Endothelial cell of umbilical vein (primary cell): ENCODE results near the gene ATXN2. TPM values are rescaled to one million over a fixed set of nuclear protein-coding genes. Genes with fewer than 3 reads are reported as not detected.
"Not testable (repeated sequence)": the region's sequence is repeated elsewhere in the genome, so short reads cannot be mapped to it uniquely, and the experiment has no call there.

Experiments
- BruUV-seq: library from RNA; stranded (reverse); fragments of 400-500 nt; replicated peaks from 2 replicates; lab custom pipeline; 2021; lab: Mats Ljungman, UMichigan
- CTCF ChIA-PET: fragments of 300-600, 350-600 bp; sonication (Branson Sonifier 250); formaldehyde crosslinking; loops from one replicate; lab custom pipeline; 2021; ENCODE audit warnings: antibody characterized with exemption, inconsistent platforms; lab: Charles Lee
- POLR2A ChIA-PET: fragments of 300-600, 350-600 bp; sonication (Branson Sonifier 250); formaldehyde crosslinking; loops from one replicate; lab custom pipeline; 2021; ENCODE audit warnings: antibody characterized with exemption, inconsistent platforms; lab: Charles Lee
- DNase-seq: peaks from one replicate; pipeline ENCODE4 v3.0.0-alpha.2; 2011; ENCODE audit warnings: low read depth, low spot score
- FAIRE-seq: peaks from 2 replicates; lab custom pipeline; 2011; peaks lifted over from hg19 to GRCh38; lab: Jason Lieb, UNC
- H2AFZ ChIP-seq: 2 replicates; pipeline ENCODE4 v1.6.0; 2012; ENCODE audit warnings: low read depth, low read length, control low read depth, inconsistent platforms
- H3K27ac ChIP-seq: 2 replicates; pipeline ENCODE4 v1.5.1; 2011; ENCODE audit warnings: low read depth, mild to moderate bottlenecking, control low read depth, low read length, moderate library complexity; ENCODE audit not compliant: insufficient read depth
- H3K27me3 ChIP-seq, 2 experiments: 2 replicates each; pipeline versions ENCODE4 v1.6.0 to v1.6.1; 2011; ENCODE audit warnings: low read length in 2 of 2, mixed read lengths in 1 of 2; ENCODE audit not compliant: control insufficient read depth in 2 of 2, insufficient read depth in 2 of 2
- H3K36me3 ChIP-seq, 2 experiments: 2 replicates in 1 of 2; 3 replicates in 1 of 2; pipeline ENCODE4 v1.5.1; 2011; ENCODE audit warnings: low read length in 2 of 2, mild to moderate bottlenecking in 1 of 2, moderate library complexity in 1 of 2; ENCODE audit not compliant: control insufficient read depth in 2 of 2, insufficient read depth in 2 of 2; ENCODE audit errors: extremely low read depth in 1 of 2
- H3K4me1 ChIP-seq: 3 replicates; pipeline ENCODE4 v1.5.1; 2011; ENCODE audit warnings: mild to moderate bottlenecking, low read length; ENCODE audit not compliant: control insufficient read depth, insufficient read depth; ENCODE audit errors: extremely low read depth
- H3K4me2 ChIP-seq: 2 replicates; pipeline ENCODE4 v1.6.1; 2011; ENCODE audit warnings: low read length, control low read depth, mixed read lengths; ENCODE audit not compliant: insufficient read depth
- H3K4me3 ChIP-seq, 3 experiments: fragments of 200-600 bp in 1 of 3; sonication (generic), shearing (Covaris generic) in 1 of 3; replicated peaks in 1 of 3; 2 replicates each; pipeline ENCODE4 v1.5.1; 2011 to 2016; ENCODE audit warnings: control low read depth in 3 of 3, low read length in 3 of 3, mild to moderate bottlenecking in 2 of 3, inconsistent platforms in 1 of 3, low read depth in 1 of 3, moderate library complexity in 1 of 3; ENCODE audit not compliant: insufficient read depth in 1 of 3
- H3K79me2 ChIP-seq: 2 replicates; pipeline ENCODE4 v1.6.0; 2012; ENCODE audit warnings: low read length, inconsistent platforms; ENCODE audit not compliant: control insufficient read depth, insufficient read depth
- H3K9ac ChIP-seq: replicated peaks from 2 replicates; pipeline ENCODE3; 2011; ENCODE audit warnings: low read length, control low read depth; ENCODE audit not compliant: insufficient read depth; ENCODE audit errors: extremely low read depth
- H3K9me1 ChIP-seq: replicated peaks from 3 replicates; pipeline ENCODE4 v1.6.0; 2011; ENCODE audit warnings: mild to moderate bottlenecking, low read length; ENCODE audit not compliant: control insufficient read depth, insufficient read depth; ENCODE audit errors: extremely low read depth
- H3K9me3 ChIP-seq: replicated peaks from 2 replicates; pipeline ENCODE4 v1.5.1; 2012; ENCODE audit warnings: low read length, inconsistent platforms; ENCODE audit not compliant: control insufficient read depth, insufficient read depth
- H4K20me1 ChIP-seq: replicated peaks from 2 replicates; pipeline ENCODE3; 2011; ENCODE audit warnings: mild to moderate bottlenecking, low read length; ENCODE audit not compliant: control insufficient read depth, insufficient read depth; ENCODE audit errors: extremely low read depth
- EZH2 ChIP-seq: IDR thresholded peaks from 2 replicates; pipeline ENCODE4 v1.6.1; 2012; ENCODE audit warnings: borderline replicate concordance, low read depth, mild to moderate bottlenecking, moderate library complexity, low read length, inconsistent platforms; ENCODE audit not compliant: severe bottlenecking
- FOS ChIP-seq: IDR thresholded peaks from 2 replicates; pipeline ENCODE4 v1.6.1; 2011; ENCODE audit warnings: mild to moderate bottlenecking, low read length, moderate library complexity, borderline replicate concordance; ENCODE audit not compliant: insufficient read depth
- GATA2 ChIP-seq: IDR thresholded peaks from 2 replicates; pipeline ENCODE4 v1.7.0; 2011; ENCODE audit warnings: low read depth, mild to moderate bottlenecking, moderate library complexity, mixed read lengths, low read length; ENCODE audit not compliant: insufficient read length, insufficient read depth
- JUN ChIP-seq: IDR thresholded peaks from 2 replicates; pipeline ENCODE4 v1.6.1; 2011; ENCODE audit warnings: borderline replicate concordance, low read depth; ENCODE audit not compliant: insufficient read length, insufficient read depth
- MYC ChIP-seq: IDR thresholded peaks from one replicate; pipeline ENCODE4 v1.6.1; 2011; ENCODE audit warnings: mild to moderate bottlenecking, low read depth, low read length
- POLR2A ChIP-seq: IDR thresholded peaks from 2 replicates; pipeline ENCODE4 v1.6.1; 2012; ENCODE audit warnings: low read depth, mild to moderate bottlenecking, control low read depth, low read length
- POLR2AphosphoS5 ChIP-seq: IDR thresholded peaks from 2 replicates; pipeline ENCODE4 v1.6.1; 2012; ENCODE audit warnings: low read depth, mild to moderate bottlenecking, control low read depth, low read length, moderate library complexity; ENCODE audit not compliant: insufficient read depth
- dilution Hi-C: fragments of 300-500 bp; cut with MboI; formaldehyde crosslinking; loops from one replicate; pipeline ENCODE4 v1.15.0; 2019; ENCODE audit warnings: low sequenced_read_pairs; ENCODE audit not compliant: extremely low pct_ligation_motif_present
- intact Hi-C: fragments of 100-400 bp; cut with micrococcal nuclease; formaldehyde crosslinking; loops from one replicate; pipeline ENCODE4 v1.10.0; 2022
- polyA plus RNA-seq, 4 experiments: library from polyadenylated mRNA; depleted of rRNA in 3 of 4; stranded (reverse) in 3 of 4; unstranded in 1 of 4; fragments of >200 nt; gene quantifications; 2 replicates each; pipeline versions ENCODE4 v1.2.1 to v1.2.3, GENCODE V29; 2011 to 2012; ENCODE audit warnings: missing spikeins in 1 of 4
- total RNA-seq: library from RNA; stranded (reverse); gene quantifications from 2 replicates; pipeline ENCODE4 v1.2.3, GENCODE V29; 2021
- TF ChIP-seq, protein P1 (sequence below): IDR thresholded peaks from 2 replicates; pipeline ENCODE4 v1.6.1; 2011; ENCODE audit not compliant: insufficient read depth, insufficient read length
- TF ChIP-seq, protein P2 (sequence below), 2 donors: IDR thresholded peaks; 1 replicate in 1 of 2; 2 replicates in 1 of 2; pipeline ENCODE4 v1.5.1; 2011; ENCODE audit warnings: low read length in 2 of 2, mild to moderate bottlenecking in 2 of 2, moderate library complexity in 2 of 2, control low read depth in 1 of 2, inconsistent platforms in 1 of 2, low read depth in 1 of 2; ENCODE audit not compliant: insufficient read depth in 1 of 2; ENCODE audit errors: extremely low read depth in 1 of 2

Gene ATXN2
- total and polyA plus RNA-seq, 2 donors (not counting 3 experiments of a cell fraction or from before 2014, with no cell fraction given), result 58.9 to 86.7 TPM

DNA sequence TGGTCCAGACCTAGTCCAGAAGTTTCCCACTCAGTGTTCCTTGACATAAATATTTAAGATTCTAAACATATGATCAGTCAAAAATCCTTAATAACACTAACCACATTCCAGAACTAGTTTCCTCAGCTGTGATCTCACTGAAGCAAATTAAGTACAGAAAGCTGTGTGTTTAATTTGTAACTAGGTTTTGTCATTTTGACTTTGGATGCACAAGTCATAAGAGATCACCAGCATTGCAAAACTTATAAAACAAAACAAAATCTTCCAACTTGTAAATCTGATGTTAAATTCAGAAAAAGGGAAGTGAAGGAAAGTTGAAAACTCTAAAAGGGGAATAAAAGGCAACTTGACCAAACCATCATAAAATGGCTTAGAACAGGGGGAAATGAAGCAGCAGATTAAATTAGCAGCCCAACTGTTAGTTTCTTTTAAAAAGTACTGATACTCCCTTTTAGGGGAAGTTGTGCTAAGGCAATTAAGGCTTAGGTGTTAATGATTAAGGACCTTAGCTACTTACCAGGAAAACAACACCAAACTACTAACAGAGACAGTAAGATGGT is 136.8 kb downstream of the ATXN2 start:
- CTCF ChIA-PET, result interaction anchor here (0.7 to 3.9 kb wide), 5 partner anchors 9 to 65 kb away, joined by 3 to 23 read pairs (median 4); no protein-coding TSS in a partner anchor
- DNase-seq, result no peak

DNA sequence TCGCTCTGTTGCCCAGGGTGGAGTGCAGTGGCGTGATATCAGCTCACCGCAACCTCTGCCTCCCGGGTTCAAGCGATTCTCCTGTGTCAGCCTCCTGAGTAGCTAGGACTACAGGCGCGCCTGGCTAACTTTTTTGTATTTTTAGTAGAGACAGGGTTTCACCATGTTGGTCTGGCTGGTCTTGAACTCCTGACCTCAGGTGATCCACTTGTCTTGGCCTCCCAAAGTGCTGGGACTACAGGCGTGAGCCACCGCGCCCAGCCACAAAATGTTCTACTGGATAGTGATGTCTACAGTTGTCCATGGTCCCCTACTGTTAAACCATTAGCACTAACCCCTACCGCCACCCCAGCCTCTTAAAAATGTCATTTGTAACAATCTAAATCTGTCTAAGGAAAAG is 139.0 kb downstream of the ATXN2 start:
- H2AFZ ChIP-seq, H3K9me3 ChIP-seq, H3K79me2 ChIP-seq, H3K4me2 ChIP-seq, FAIRE-seq, H3K4me1 ChIP-seq, H3K9ac ChIP-seq, POLR2A ChIA-PET, dilution Hi-C loops, DNase-seq, BruUV-seq, H3K9me1 ChIP-seq, H3K4me3 ChIP-seq, H3K27me3 ChIP-seq, H3K27ac ChIP-seq, H4K20me1 ChIP-seq, intact Hi-C loops: not testable (repeated sequence)
- H3K36me3 ChIP-seq, result peaks cover 7 to 17% of the 10 kb centered on the region in 2 experiments
- CTCF ChIA-PET, result interaction anchor here (3.9 kb wide), 1 partner anchor 9 kb away, joined by 23 read pairs; no protein-coding TSS in a partner anchor

More for the DNA sequence above, 136.8 kb downstream of the ATXN2 start:
- Histone ChIP-seq H3K27ac (no peak overlapping the region), H3K9ac (no peak overlapping the region), H3K4me3 (no peak overlapping the region), H4K20me1 (no peaks in the 10 kb centered on the region), H3K9me1 (no peaks in the 10 kb centered on the region), H3K79me2 (no peaks in the 10 kb centered on the region), H3K9me3 (no peaks in the 10 kb centered on the region), H2AFZ (no peak overlapping the region), H3K27me3 (no peaks in the 10 kb centered on the region), H3K4me2 (no peak overlapping the region), H3K36me3 (peaks cover 2 to 4% of the 10 kb centered on the region in 2 experiments), H3K4me1 (no peaks in the 10 kb centered on the region)
- BruUV-seq, result no TSS peak
- intact Hi-C loops, result no loop called here
- TF ChIP-seq, protein P1, sequence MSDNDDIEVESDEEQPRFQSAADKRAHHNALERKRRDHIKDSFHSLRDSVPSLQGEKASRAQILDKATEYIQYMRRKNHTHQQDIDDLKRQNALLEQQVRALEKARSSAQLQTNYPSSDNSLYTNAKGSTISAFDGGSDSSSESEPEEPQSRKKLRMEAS, result no peak
- no peak for TF ChIP-seq POLR2AphosphoS5
- TF ChIP-seq EZH2, result no peak
- no peak for TF ChIP-seq GATA2
- no peak for TF ChIP-seq JUN
- no peak for TF ChIP-seq FOS
- TF ChIP-seq, protein P2, sequence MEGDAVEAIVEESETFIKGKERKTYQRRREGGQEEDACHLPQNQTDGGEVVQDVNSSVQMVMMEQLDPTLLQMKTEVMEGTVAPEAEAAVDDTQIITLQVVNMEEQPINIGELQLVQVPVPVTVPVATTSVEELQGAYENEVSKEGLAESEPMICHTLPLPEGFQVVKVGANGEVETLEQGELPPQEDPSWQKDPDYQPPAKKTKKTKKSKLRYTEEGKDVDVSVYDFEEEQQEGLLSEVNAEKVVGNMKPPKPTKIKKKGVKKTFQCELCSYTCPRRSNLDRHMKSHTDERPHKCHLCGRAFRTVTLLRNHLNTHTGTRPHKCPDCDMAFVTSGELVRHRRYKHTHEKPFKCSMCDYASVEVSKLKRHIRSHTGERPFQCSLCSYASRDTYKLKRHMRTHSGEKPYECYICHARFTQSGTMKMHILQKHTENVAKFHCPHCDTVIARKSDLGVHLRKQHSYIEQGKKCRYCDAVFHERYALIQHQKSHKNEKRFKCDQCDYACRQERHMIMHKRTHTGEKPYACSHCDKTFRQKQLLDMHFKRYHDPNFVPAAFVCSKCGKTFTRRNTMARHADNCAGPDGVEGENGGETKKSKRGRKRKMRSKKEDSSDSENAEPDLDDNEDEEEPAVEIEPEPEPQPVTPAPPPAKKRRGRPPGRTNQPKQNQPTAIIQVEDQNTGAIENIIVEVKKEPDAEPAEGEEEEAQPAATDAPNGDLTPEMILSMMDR (IDR thresholded peaks at IDR 0.05; ENCODE audit: extremely low read depth in 1 of 2, insufficient read depth in 1 of 2, low read depth in 1 of 2, low read length in 2 of 2), result no peak
- no peak for TF ChIP-seq POLR2A
- no peak for TF ChIP-seq MYC
- no peak for FAIRE-seq
- POLR2A ChIA-PET, result no interaction called here
- dilution Hi-C loops, result no loop called here
